HCT116 (cell line): Measurements from ENCODE around the gene SLC44A5. TPM values are rescaled to one million over a fixed set of nuclear protein-coding genes. Genes with fewer than 3 reads are reported as not detected.

Experiments used
- ATAC-seq: fragments of 200-7000 bp; cut with Tn5 transposase; 2 replicates; pipeline ENCODE4 v1.9.1; 2020; ENCODE audit warnings: mild to moderate bottlenecking, moderate library complexity
- BruUV-seq: library from RNA; stranded (reverse); fragments of 400-500 nt; replicated peaks from 2 replicates; lab custom pipeline; 2021; lab: Mats Ljungman, UMichigan
- CTCF ChIA-PET: fragments of 300-600 bp; sonication (Branson Sonifier 250); formaldehyde crosslinking; loops from one replicate; lab custom pipeline; 2021; ENCODE audit warnings: antibody characterized with exemption; lab: Charles Lee
- POLR2A ChIA-PET: fragments of 300-600, 350-600 bp; sonication (Branson Sonifier 250); formaldehyde crosslinking; loops from one replicate; lab custom pipeline; 2021; ENCODE audit warnings: antibody characterized with exemption; lab: Charles Lee
- RAD21 ChIA-PET, 2 experiments: fragments of 300-600 bp; sonication (Branson Sonifier 250); formaldehyde crosslinking; loops; one replicate each; lab custom pipeline; 2023; ENCODE audit warnings: low total read pairs in 2 of 2; ENCODE audit not compliant: uncharacterized antibody in 2 of 2, unreplicated experiment in 2 of 2, low non-redundant PET in 1 of 2; lab: Charles Lee
- DNase-seq: peaks from one replicate; pipeline ENCODE4 v3.0.0-alpha.2; 2010; ENCODE audit warnings: low read depth, low spot score
- H2AFZ ChIP-seq: fragments of 200-600 bp; shearing (Covaris generic), sonication (generic); 2 replicates; pipeline ENCODE4 v1.6.1; 2017; ENCODE audit warnings: low read depth, mixed run types, mixed read lengths, antibody characterized with exemption, low read length; ENCODE audit not compliant: poor library complexity, severe bottlenecking
- H3K27ac ChIP-seq: 2 replicates; pipeline ENCODE4 v1.5.1; 2012; ENCODE audit warnings: low read depth, low read length
- H3K27me3 ChIP-seq: fragments of 200-600 bp; sonication (generic); 2 replicates; pipeline ENCODE4 v1.6.1; 2016; ENCODE audit warnings: mixed run types, low read length, mixed read lengths; ENCODE audit not compliant: insufficient read depth
- H3K36me3 ChIP-seq, 2 experiments: fragments of 200-500 bp in 1 of 2; fragments of 200-600 bp in 1 of 2; sonication (Bioruptor generic) in 1 of 2; sonication (generic) in 1 of 2; 2 replicates each; pipeline versions ENCODE4 v1.5.1 to v1.6.1; 2014 to 2016; ENCODE audit warnings: low read length in 2 of 2, inconsistent platforms in 1 of 2, mixed read lengths in 1 of 2, mixed run types in 1 of 2; ENCODE audit not compliant: insufficient read depth in 2 of 2, control insufficient read depth in 1 of 2
- H3K4me1 ChIP-seq, 2 experiments: fragments of 200-600 bp in 1 of 2; sonication (generic) in 1 of 2; 2 replicates each; pipeline versions ENCODE4 v1.5.1 to v1.6.1; 2012 to 2017; ENCODE audit warnings: low read length in 2 of 2, inconsistent platforms in 1 of 2, mild to moderate bottlenecking in 1 of 2, mixed read lengths in 1 of 2, mixed run types in 1 of 2, moderate library complexity in 1 of 2; ENCODE audit not compliant: insufficient read depth in 2 of 2, control insufficient read depth in 1 of 2
- H3K4me2 ChIP-seq: fragments of 200-600 bp; sonication (generic); 2 replicates; pipeline ENCODE4 v1.6.1; 2017; ENCODE audit warnings: mixed run types, low read length, mixed read lengths
- H3K4me3 ChIP-seq, 2 experiments: fragments of 200-600 bp in 1 of 2; sonication (generic) in 1 of 2; replicated peaks in 1 of 2; 2 replicates each; pipeline ENCODE4 v1.5.1; 2011 to 2016; ENCODE audit warnings: low read length in 2 of 2, control low read depth in 1 of 2, low read depth in 1 of 2, mild to moderate bottlenecking in 1 of 2, mixed read lengths in 1 of 2, mixed run types in 1 of 2
- H3K79me2 ChIP-seq: fragments of 200-600 bp; sonication (generic); 2 replicates; pipeline ENCODE4 v1.6.1; 2017; ENCODE audit warnings: mild to moderate bottlenecking, mixed run types, low read length, moderate library complexity, mixed read lengths; ENCODE audit not compliant: insufficient read depth
- H3K9ac ChIP-seq: fragments of 200-600 bp; sonication (generic); 2 replicates; pipeline ENCODE4 v1.6.1; 2016; ENCODE audit warnings: low read length, mixed read lengths
- H3K9me2 ChIP-seq: fragments of 200-600 bp; sonication (generic), shearing (Covaris generic); 2 replicates; pipeline ENCODE4 v1.6.1; 2017; ENCODE audit warnings: mixed run types, mild to moderate bottlenecking, moderate library complexity; ENCODE audit not compliant: insufficient read depth
- H3K9me3 ChIP-seq, 2 experiments: fragments of 200-500 bp in 1 of 2; fragments of 200-600 bp in 1 of 2; sonication (Bioruptor generic) in 1 of 2; sonication (generic) in 1 of 2; 2 replicates each; pipeline ENCODE4 v1.6.1; 2014 to 2017; ENCODE audit warnings: low read length in 2 of 2, mixed read lengths in 2 of 2, inconsistent platforms in 1 of 2, low read depth in 1 of 2, mild to moderate bottlenecking in 1 of 2, mixed run types in 1 of 2, moderate library complexity in 1 of 2; ENCODE audit not compliant: control insufficient read depth in 1 of 2, insufficient read depth in 1 of 2
- H4K20me1 ChIP-seq: fragments of 200-600 bp; sonication (generic), shearing (Covaris generic); 2 replicates; pipeline ENCODE4 v1.6.1; 2017; ENCODE audit warnings: mixed run types, mild to moderate bottlenecking, moderate library complexity; ENCODE audit not compliant: insufficient read depth
- CTCF ChIP-seq, 3 experiments: fragments of 200-600 bp in 1 of 3; sonication (generic) in 1 of 3; IDR thresholded peaks in 2 of 3; conservative IDR thresholded peaks in 1 of 3; 2 replicates each; pipeline ENCODE4 v1.5.1; 2012 to 2017; ENCODE audit warnings: low read depth in 2 of 3, low read length in 2 of 3, antibody characterized with exemption in 1 of 3, borderline replicate concordance in 1 of 3, control low read depth in 1 of 3, mild to moderate bottlenecking in 1 of 3, mixed read lengths in 1 of 3, mixed run types in 1 of 3, moderate library complexity in 1 of 3; ENCODE audit not compliant: insufficient read depth in 1 of 3
- EGR1 ChIP-seq: IDR thresholded peaks from 2 replicates; pipeline ENCODE4 v1.6.1; 2012; ENCODE audit warnings: low read depth
- EZH2 ChIP-seq: fragments of 200-600 bp; sonication (generic); IDR thresholded peaks from 2 replicates; pipeline ENCODE4 v1.6.1; 2017; ENCODE audit warnings: antibody characterized with exemption, mixed run types
- FOSL1 ChIP-seq: IDR thresholded peaks from 2 replicates; pipeline ENCODE4 v1.6.1; 2012; ENCODE audit warnings: low read depth
- MAX ChIP-seq: IDR thresholded peaks from 2 replicates; pipeline ENCODE4 v1.6.1; 2012
- POLR2AphosphoS5 ChIP-seq: IDR thresholded peaks from 2 replicates; pipeline ENCODE4 v1.6.1; 2011; ENCODE audit warnings: mild to moderate bottlenecking, low read depth, low read length, moderate library complexity
- SP1 ChIP-seq: IDR thresholded peaks from 2 replicates; pipeline ENCODE4 v1.6.1; 2012; ENCODE audit warnings: low read depth
- YY1 ChIP-seq: IDR thresholded peaks from 2 replicates; pipeline ENCODE4 v1.6.1; 2011; ENCODE audit warnings: low read length, low read depth, moderate library complexity, mild to moderate bottlenecking; ENCODE audit not compliant: insufficient replicate concordance; ENCODE audit errors: extremely low read depth
- ZFX ChIP-seq: fragments of 450-650 bp; IDR thresholded peaks from 2 replicates; pipeline ENCODE4 v1.6.1; 2017
- ZNF274 ChIP-seq: fragments of 200-500 bp; sonication (Bioruptor generic); IDR thresholded peaks from 2 replicates; pipeline ENCODE4 v1.6.1; 2014; ENCODE audit warnings: mild to moderate bottlenecking, low read depth, low read length, inconsistent platforms
- intact Hi-C: fragments of 100-400 bp; cut with micrococcal nuclease; formaldehyde crosslinking; loops from 2 replicates; pipeline ENCODE4 v1.10.0; 2022
- total RNA-seq: library from RNA; stranded (reverse); gene quantifications from one replicate; pipeline ENCODE4 v1.2.1, GENCODE V29; 2021; ENCODE audit not compliant: unreplicated experiment

Gene SLC44A5
- total RNA-seq, 1 experiment from 2014 or later: 2.4 TPM

GRCh38 chr1:75276385-75276784, 334.5 kb downstream of the SLC44A5 start:
- Histone ChIP-seq H3K4me3 (no peak overlapping the region), H3K36me3 (no peaks in the 10 kb centered on the region), H3K79me2 (no peaks in the 10 kb centered on the region), H3K4me1 (no peaks in the 10 kb centered on the region), H3K4me2 (no peak overlapping the region), H3K9me3 (no peaks in the 10 kb centered on the region), H2AFZ (no peak overlapping the region), H3K27ac (no peak overlapping the region), H4K20me1 (no peaks in the 10 kb centered on the region), H3K27me3 (no peaks in the 10 kb centered on the region), H3K9ac (no peak overlapping the region), H3K9me2 (no peaks in the 10 kb centered on the region)
- no peak for ATAC-seq
- DNase-seq: no peak
- TF ChIP-seq YY1 (no peak), ZNF274 (no peak), POLR2AphosphoS5 (no peak), EGR1 (no peak), SP1 (no peak), MAX (no peak), ZFX (no peak), EZH2 (no peak), FOSL1 (no peak), CTCF (IDR thresholded peaks at IDR 0.05 in 2 of 3, conservative IDR thresholded peaks at IDR 0.05 in 1 of 3; ENCODE audit: borderline replicate concordance in 1 of 3, insufficient read depth in 1 of 3, low read depth in 2 of 3, low read length in 2 of 3) (no peak)
- intact Hi-C loops: no loop called here
- ChIA-PET CTCF (no interaction called here), RAD21 (no interaction called here), POLR2A (no interaction called here)
- BruUV-seq: no TSS peak
